ENCODE results near the gene EPB41L2. TPM values are rescaled to one million over a fixed set of nuclear protein-coding genes. Genes with fewer than 3 reads are reported as not detected.

EPB41L2 gene
- total RNA-seq, 1 experiment from 2014 or later: 106 TPM

GRCh38 chr6:130955755-130956154, 107.3 kb downstream of the EPB41L2 start:
- H3K27me3 Mint-ChIP-seq (ENCODE audit: low read depth): no peaks in the 10 kb centered on the region
- ATAC-seq (no peak), DNase-seq (ENCODE audit: low spot score) (no peak)
- no peaks in the 10 kb centered on the region for H3K9me3 Mint-ChIP-seq
- peaks cover 6% of the 10 kb centered on the region for H3K4me1 Mint-ChIP-seq
- ChIA-PET POLR2A (no interaction called here), CTCF (no interaction called here)
- peaks cover 8% of the 10 kb centered on the region for H3K36me3 Mint-ChIP-seq
- TF ChIP-seq CREB1 (CRISPR knock-in tag; IDR thresholded peaks at IDR 0.05): no peak
- no peak for TF ChIP-seq ELF4 (CRISPR knock-in tag; IDR thresholded peaks at IDR 0.05; ENCODE audit: low read depth)
- TF ChIP-seq KAT7 (CRISPR knock-in tag; IDR thresholded peaks at IDR 0.05; ENCODE audit: borderline replicate concordance): no peak
- no peak for TF ChIP-seq IRF1 (CRISPR knock-in tag; IDR thresholded peaks at IDR 0.05)
- no peak for TF ChIP-seq ESRRA (CRISPR knock-in tag; IDR thresholded peaks at IDR 0.05; ENCODE audit: borderline replicate concordance)
- TF ChIP-seq E2F5 (CRISPR knock-in tag; IDR thresholded peaks at IDR 0.05): no peak
- H3K27ac Mint-ChIP-seq: no peak overlapping the region
- H3K4me3 Mint-ChIP-seq: no peak overlapping the region

GRCh38 chr6:130949553-130949952, 113.5 kb downstream of the EPB41L2 start:
- CTCF ChIA-PET: interaction anchor here (0.7 kb wide), 1 partner anchor 193 kb away, joined by 3 read pairs; no protein-coding TSS in a partner anchor
- DNase-seq (ENCODE audit: low spot score) (no peak), ATAC-seq (no peak)
- no peak overlapping the region for H3K4me3 Mint-ChIP-seq
- peaks cover 19% of the 10 kb centered on the region for H3K4me1 Mint-ChIP-seq
- H3K27ac Mint-ChIP-seq: no peak overlapping the region
- TF ChIP-seq GABPB1 (CRISPR knock-in tag; IDR thresholded peaks at IDR 0.05) (no peak), NR3C1 (CRISPR knock-in tag; conservative IDR thresholded peaks at IDR 0.05; ENCODE audit: low read depth) (no peak), USF2 (CRISPR knock-in tag; IDR thresholded peaks at IDR 0.05) (no peak), MAX (CRISPR knock-in tag; IDR thresholded peaks at IDR 0.05) (no peak), SMAD3 (CRISPR knock-in tag; IDR thresholded peaks at IDR 0.05; ENCODE audit: borderline replicate concordance) (no peak), ZNF512 (CRISPR knock-in tag; IDR thresholded peaks at IDR 0.05; ENCODE audit: borderline replicate concordance) (no peak), FOXJ3 (CRISPR knock-in tag; IDR thresholded peaks at IDR 0.05; ENCODE audit: borderline replicate concordance) (no peak), NR1H2 (CRISPR knock-in tag; IDR thresholded peaks at IDR 0.05) (no peak), ATF6 (CRISPR knock-in tag; IDR thresholded peaks at IDR 0.05) (no peak), FOXK1 (CRISPR knock-in tag; IDR thresholded peaks at IDR 0.05) (no peak), ZNF121 (CRISPR knock-in tag; IDR thresholded peaks at IDR 0.05) (no peak)
- POLR2A ChIA-PET: no interaction called here
- H3K27me3 Mint-ChIP-seq (ENCODE audit: low read depth): no peaks in the 10 kb centered on the region; the same call in 1 of the 2 replicates
- no peaks in the 10 kb centered on the region; the same call in 1 of the 2 replicates for H3K36me3 Mint-ChIP-seq
- no peaks in the 10 kb centered on the region for H3K9me3 Mint-ChIP-seq
